Epithelial cell of proximal tubule (primary cell): ENCODE results near the gene OASL. TPM values are rescaled to one million over a fixed set of nuclear protein-coding genes. Genes with fewer than 3 reads are reported as not detected.

ENCODE experiments used
- DNase-seq: peaks from one replicate; pipeline ENCODE4 v3.0.0-alpha.2; 2011; ENCODE audit warnings: low read depth
- H3K4me3 ChIP-seq: 2 replicates; pipeline ENCODE4 v1.5.1; 2011; ENCODE audit warnings: low read depth, mild to moderate bottlenecking, low read length
- total RNA-seq: library from RNA; depleted of rRNA; stranded (reverse); fragments of >200 nt; gene quantifications from 2 replicates; pipeline ENCODE4 v1.2.3, GENCODE V29; 2015
- TF ChIP-seq, protein P1 (sequence below): conservative IDR thresholded peaks from 2 replicates; pipeline ENCODE4 v1.5.1; 2012; ENCODE audit warnings: low read depth, mild to moderate bottlenecking, low read length

OASL gene
- total RNA-seq, 1 donor from 2014 or later: 0.12 TPM

DNA sequence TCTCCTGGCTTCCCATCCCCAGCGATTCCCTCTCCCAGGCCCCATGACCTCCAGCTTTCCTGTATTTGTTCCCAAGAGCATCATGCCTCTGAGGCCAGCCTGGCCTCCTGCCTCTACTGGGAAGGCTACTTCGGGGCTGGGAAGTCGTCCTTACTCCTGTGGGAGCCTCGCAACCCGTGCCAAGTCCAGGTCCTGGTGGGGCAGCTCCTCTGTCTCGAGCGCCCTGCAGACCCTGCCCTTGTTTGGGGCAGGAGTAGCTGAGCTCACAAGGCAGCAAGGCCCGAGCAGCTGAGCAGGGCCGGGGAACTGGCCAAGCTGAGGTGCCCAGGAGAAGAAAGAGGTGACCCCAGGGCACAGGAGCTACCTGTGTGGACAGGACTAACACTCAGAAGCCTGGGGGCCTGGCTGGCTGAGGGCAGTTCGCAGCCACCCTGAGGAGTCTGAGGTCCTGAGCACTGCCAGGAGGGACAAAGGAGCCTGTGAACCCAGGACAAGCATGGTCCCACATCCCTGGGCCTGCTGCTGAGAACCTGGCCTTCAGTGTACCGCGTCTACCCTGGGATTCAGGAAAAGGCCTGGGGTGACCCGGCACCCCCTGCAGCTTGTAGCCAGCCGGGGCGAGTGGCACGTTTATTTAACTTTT lies 37.1 kb downstream of the OASL start:
- H3K4me3 ChIP-seq: no peak overlapping the region
- TF ChIP-seq, protein P1, sequence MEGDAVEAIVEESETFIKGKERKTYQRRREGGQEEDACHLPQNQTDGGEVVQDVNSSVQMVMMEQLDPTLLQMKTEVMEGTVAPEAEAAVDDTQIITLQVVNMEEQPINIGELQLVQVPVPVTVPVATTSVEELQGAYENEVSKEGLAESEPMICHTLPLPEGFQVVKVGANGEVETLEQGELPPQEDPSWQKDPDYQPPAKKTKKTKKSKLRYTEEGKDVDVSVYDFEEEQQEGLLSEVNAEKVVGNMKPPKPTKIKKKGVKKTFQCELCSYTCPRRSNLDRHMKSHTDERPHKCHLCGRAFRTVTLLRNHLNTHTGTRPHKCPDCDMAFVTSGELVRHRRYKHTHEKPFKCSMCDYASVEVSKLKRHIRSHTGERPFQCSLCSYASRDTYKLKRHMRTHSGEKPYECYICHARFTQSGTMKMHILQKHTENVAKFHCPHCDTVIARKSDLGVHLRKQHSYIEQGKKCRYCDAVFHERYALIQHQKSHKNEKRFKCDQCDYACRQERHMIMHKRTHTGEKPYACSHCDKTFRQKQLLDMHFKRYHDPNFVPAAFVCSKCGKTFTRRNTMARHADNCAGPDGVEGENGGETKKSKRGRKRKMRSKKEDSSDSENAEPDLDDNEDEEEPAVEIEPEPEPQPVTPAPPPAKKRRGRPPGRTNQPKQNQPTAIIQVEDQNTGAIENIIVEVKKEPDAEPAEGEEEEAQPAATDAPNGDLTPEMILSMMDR: no peak
- DNase-seq: no peak

DNA sequence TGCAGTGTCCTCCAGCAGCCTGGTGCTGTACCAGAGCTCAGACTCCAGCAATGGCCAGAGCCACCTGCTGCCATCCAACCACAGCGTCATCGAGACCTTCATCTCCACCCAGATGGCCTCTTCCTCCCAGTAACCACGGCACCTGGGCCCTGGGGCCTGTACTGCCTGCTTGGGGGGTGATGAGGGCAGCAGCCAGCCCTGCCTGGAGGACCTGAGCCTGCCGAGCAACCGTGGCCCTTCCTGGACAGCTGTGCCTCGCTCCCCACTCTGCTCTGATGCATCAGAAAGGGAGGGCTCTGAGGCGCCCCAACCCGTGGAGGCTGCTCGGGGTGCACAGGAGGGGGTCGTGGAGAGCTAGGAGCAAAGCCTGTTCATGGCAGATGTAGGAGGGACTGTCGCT lies 38.0 kb downstream of the OASL start:
- no peak overlapping the region for H3K4me3 ChIP-seq
- no peak for DNase-seq
- TF ChIP-seq, protein P1: no peak

DNA sequence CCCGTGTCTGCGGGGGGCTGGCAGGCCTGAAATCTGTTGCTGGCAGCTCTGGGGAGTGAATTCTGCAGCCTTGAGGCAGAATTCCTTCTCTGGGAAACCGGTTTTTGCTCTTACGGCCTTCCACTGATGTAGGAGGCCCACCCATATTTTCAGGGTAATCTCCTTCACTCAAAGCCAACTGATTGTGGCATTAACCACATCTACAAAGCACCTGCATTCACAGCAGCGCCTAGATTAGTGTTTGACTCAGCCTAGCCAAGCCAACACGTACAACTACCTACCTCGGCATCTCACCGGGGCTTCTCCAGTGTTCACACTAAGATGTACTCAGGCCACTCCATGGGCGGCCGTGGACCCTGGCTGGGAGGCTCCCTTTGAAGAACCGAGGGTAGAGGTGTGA lies 38.5 kb downstream of the OASL start:
- TF ChIP-seq, protein P1: no peak
- no peak for DNase-seq
- H3K4me3 ChIP-seq: no peak overlapping the region

DNA sequence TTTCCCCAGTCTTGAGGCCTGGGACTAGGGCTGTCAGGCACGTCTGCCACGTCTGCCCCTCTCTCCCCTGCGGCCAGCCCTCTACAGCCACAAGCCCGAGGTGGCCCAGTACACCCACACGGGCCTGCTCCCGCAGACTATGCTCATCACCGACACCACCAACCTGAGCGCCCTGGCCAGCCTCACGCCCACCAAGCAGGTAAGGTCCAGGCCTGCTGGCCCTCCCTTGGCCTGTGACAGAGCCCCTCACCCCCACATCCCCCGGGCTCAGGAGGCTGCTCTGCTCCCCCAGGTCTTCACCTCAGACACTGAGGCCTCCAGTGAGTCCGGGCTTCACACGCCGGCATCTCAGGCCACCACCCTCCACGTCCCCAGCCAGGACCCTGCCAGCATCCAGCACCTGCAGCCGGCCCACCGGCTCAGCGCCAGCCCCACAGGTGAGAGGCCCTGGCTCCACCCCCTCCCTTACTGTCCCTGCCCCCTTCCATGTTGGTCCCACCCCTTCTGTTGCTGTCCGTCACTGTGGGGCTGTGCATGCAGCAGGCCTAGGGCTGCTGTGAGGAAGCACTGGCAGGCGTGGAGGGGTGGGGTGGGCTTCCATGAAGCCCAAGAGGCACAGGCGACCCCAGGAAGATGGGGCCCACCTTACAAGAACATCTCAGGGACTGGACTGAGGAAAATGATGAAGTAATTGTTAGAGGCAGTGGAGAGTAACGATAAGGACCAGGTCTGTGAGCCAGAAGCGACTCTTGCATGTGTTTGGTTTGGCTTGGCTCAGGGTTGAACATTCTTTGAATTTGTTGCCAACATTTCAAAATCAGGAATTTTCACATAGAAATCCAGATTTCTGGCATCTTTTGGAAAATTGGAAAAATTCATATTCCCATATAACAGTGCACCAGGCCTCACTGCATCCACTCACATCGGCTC lies 39.6 kb downstream of the OASL start:
- no peak for DNase-seq
- TF ChIP-seq, protein P1: no peak

DNA sequence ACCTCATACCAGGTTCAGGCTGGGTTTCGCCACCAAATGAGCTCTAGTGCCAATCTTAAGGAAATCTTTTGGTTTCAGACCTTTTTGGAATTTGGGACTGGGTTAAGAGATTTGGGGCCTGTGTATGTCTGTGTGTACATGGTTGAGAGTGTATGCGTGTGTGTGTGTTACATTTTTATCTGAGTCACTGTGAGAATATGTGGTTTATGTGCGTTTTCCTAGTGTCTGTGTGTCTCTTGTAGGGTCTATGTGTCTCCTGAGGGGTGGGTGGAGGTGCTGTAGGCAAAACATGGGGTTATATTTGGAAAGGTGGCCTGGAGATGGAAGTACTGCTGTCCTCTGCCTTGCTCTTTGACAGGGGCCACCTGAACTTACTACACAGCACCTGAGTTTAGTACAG lies 40.6 kb downstream of the OASL start:
- no peak for DNase-seq
- TF ChIP-seq, protein P1: no peak
- H3K4me3 ChIP-seq: no peak overlapping the region

More for the DNA sequence above, 39.6 kb downstream of the OASL start:
- H3K4me3 ChIP-seq: no peak overlapping the region

DNA sequence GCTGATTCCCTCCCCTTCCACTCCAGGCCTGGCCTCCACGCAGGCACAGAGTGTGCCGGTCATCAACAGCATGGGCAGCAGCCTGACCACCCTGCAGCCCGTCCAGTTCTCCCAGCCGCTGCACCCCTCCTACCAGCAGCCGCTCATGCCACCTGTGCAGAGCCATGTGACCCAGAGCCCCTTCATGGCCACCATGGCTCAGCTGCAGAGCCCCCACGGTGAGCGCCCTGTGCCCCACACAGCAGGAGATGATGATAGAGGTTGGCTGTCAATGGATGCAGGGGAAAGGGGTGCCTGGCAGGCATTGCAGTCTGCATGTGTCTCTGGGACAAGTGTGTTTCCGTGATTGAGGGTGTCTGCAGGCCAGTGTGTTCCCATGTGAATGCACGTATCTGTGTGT lies 41.6 kb downstream of the OASL start:
- H3K4me3 ChIP-seq: no peak overlapping the region
- TF ChIP-seq, protein P1: no peak
- no peak for DNase-seq
